Endothelial cell of umbilical vein (primary cell): Measurements from ENCODE around the gene RPH3AL. TPM values are rescaled to one million over a fixed set of nuclear protein-coding genes. Genes with fewer than 3 reads are reported as not detected.

ENCODE experiments used
- BruUV-seq: library from RNA; stranded (reverse); fragments of 400-500 nt; replicated peaks from 2 replicates; lab custom pipeline; 2021; lab: Mats Ljungman, UMichigan
- CTCF ChIA-PET: fragments of 300-600, 350-600 bp; sonication (Branson Sonifier 250); formaldehyde crosslinking; loops from one replicate; lab custom pipeline; 2021; ENCODE audit warnings: antibody characterized with exemption, inconsistent platforms; lab: Charles Lee
- POLR2A ChIA-PET: fragments of 300-600, 350-600 bp; sonication (Branson Sonifier 250); formaldehyde crosslinking; loops from one replicate; lab custom pipeline; 2021; ENCODE audit warnings: antibody characterized with exemption, inconsistent platforms; lab: Charles Lee
- DNase-seq: peaks from one replicate; pipeline ENCODE4 v3.0.0-alpha.2; 2011; ENCODE audit warnings: low read depth, low spot score
- FAIRE-seq: peaks from 2 replicates; lab custom pipeline; 2011; peaks lifted over from hg19 to GRCh38; lab: Jason Lieb, UNC
- H2AFZ ChIP-seq: 2 replicates; pipeline ENCODE4 v1.6.0; 2012; ENCODE audit warnings: low read depth, low read length, control low read depth, inconsistent platforms
- H3K27ac ChIP-seq: 2 replicates; pipeline ENCODE4 v1.5.1; 2011; ENCODE audit warnings: low read depth, mild to moderate bottlenecking, control low read depth, low read length, moderate library complexity; ENCODE audit not compliant: insufficient read depth
- H3K27me3 ChIP-seq, 2 experiments: 2 replicates each; pipeline versions ENCODE4 v1.6.0 to v1.6.1; 2011; ENCODE audit warnings: low read length in 2 of 2, mixed read lengths in 1 of 2; ENCODE audit not compliant: control insufficient read depth in 2 of 2, insufficient read depth in 2 of 2
- H3K36me3 ChIP-seq, 2 experiments: 2 replicates in 1 of 2; 3 replicates in 1 of 2; pipeline ENCODE4 v1.5.1; 2011; ENCODE audit warnings: low read length in 2 of 2, mild to moderate bottlenecking in 1 of 2, moderate library complexity in 1 of 2; ENCODE audit not compliant: control insufficient read depth in 2 of 2, insufficient read depth in 2 of 2; ENCODE audit errors: extremely low read depth in 1 of 2
- H3K4me1 ChIP-seq: 3 replicates; pipeline ENCODE4 v1.5.1; 2011; ENCODE audit warnings: mild to moderate bottlenecking, low read length; ENCODE audit not compliant: control insufficient read depth, insufficient read depth; ENCODE audit errors: extremely low read depth
- H3K4me2 ChIP-seq: 2 replicates; pipeline ENCODE4 v1.6.1; 2011; ENCODE audit warnings: low read length, control low read depth, mixed read lengths; ENCODE audit not compliant: insufficient read depth
- H3K4me3 ChIP-seq, 3 experiments: fragments of 200-600 bp in 1 of 3; sonication (generic), shearing (Covaris generic) in 1 of 3; replicated peaks in 1 of 3; 2 replicates each; pipeline ENCODE4 v1.5.1; 2011 to 2016; ENCODE audit warnings: control low read depth in 3 of 3, low read length in 3 of 3, mild to moderate bottlenecking in 2 of 3, inconsistent platforms in 1 of 3, low read depth in 1 of 3, moderate library complexity in 1 of 3; ENCODE audit not compliant: insufficient read depth in 1 of 3
- H3K79me2 ChIP-seq: 2 replicates; pipeline ENCODE4 v1.6.0; 2012; ENCODE audit warnings: low read length, inconsistent platforms; ENCODE audit not compliant: control insufficient read depth, insufficient read depth
- H3K9ac ChIP-seq: replicated peaks from 2 replicates; pipeline ENCODE3; 2011; ENCODE audit warnings: low read length, control low read depth; ENCODE audit not compliant: insufficient read depth; ENCODE audit errors: extremely low read depth
- H3K9me1 ChIP-seq: replicated peaks from 3 replicates; pipeline ENCODE4 v1.6.0; 2011; ENCODE audit warnings: mild to moderate bottlenecking, low read length; ENCODE audit not compliant: control insufficient read depth, insufficient read depth; ENCODE audit errors: extremely low read depth
- H3K9me3 ChIP-seq: replicated peaks from 2 replicates; pipeline ENCODE4 v1.5.1; 2012; ENCODE audit warnings: low read length, inconsistent platforms; ENCODE audit not compliant: control insufficient read depth, insufficient read depth
- H4K20me1 ChIP-seq: replicated peaks from 2 replicates; pipeline ENCODE3; 2011; ENCODE audit warnings: mild to moderate bottlenecking, low read length; ENCODE audit not compliant: control insufficient read depth, insufficient read depth; ENCODE audit errors: extremely low read depth
- EZH2 ChIP-seq: IDR thresholded peaks from 2 replicates; pipeline ENCODE4 v1.6.1; 2012; ENCODE audit warnings: borderline replicate concordance, low read depth, mild to moderate bottlenecking, moderate library complexity, low read length, inconsistent platforms; ENCODE audit not compliant: severe bottlenecking
- FOS ChIP-seq: IDR thresholded peaks from 2 replicates; pipeline ENCODE4 v1.6.1; 2011; ENCODE audit warnings: mild to moderate bottlenecking, low read length, moderate library complexity, borderline replicate concordance; ENCODE audit not compliant: insufficient read depth
- GATA2 ChIP-seq: IDR thresholded peaks from 2 replicates; pipeline ENCODE4 v1.7.0; 2011; ENCODE audit warnings: low read depth, mild to moderate bottlenecking, moderate library complexity, mixed read lengths, low read length; ENCODE audit not compliant: insufficient read length, insufficient read depth
- MYC ChIP-seq: IDR thresholded peaks from one replicate; pipeline ENCODE4 v1.6.1; 2011; ENCODE audit warnings: mild to moderate bottlenecking, low read depth, low read length
- POLR2A ChIP-seq: IDR thresholded peaks from 2 replicates; pipeline ENCODE4 v1.6.1; 2012; ENCODE audit warnings: low read depth, mild to moderate bottlenecking, control low read depth, low read length
- POLR2AphosphoS5 ChIP-seq: IDR thresholded peaks from 2 replicates; pipeline ENCODE4 v1.6.1; 2012; ENCODE audit warnings: low read depth, mild to moderate bottlenecking, control low read depth, low read length, moderate library complexity; ENCODE audit not compliant: insufficient read depth
- dilution Hi-C: fragments of 300-500 bp; cut with MboI; formaldehyde crosslinking; loops from one replicate; pipeline ENCODE4 v1.15.0; 2019; ENCODE audit warnings: low sequenced_read_pairs; ENCODE audit not compliant: extremely low pct_ligation_motif_present
- intact Hi-C: fragments of 100-400 bp; cut with micrococcal nuclease; formaldehyde crosslinking; loops from one replicate; pipeline ENCODE4 v1.10.0; 2022
- polyA plus RNA-seq, 4 experiments: library from polyadenylated mRNA; depleted of rRNA in 3 of 4; stranded (reverse) in 3 of 4; unstranded in 1 of 4; fragments of >200 nt; gene quantifications; 2 replicates each; pipeline versions ENCODE4 v1.2.1 to v1.2.3, GENCODE V29; 2011 to 2012; ENCODE audit warnings: missing spikeins in 1 of 4
- total RNA-seq: library from RNA; stranded (reverse); gene quantifications from 2 replicates; pipeline ENCODE4 v1.2.3, GENCODE V29; 2021
- TF ChIP-seq, protein P1 (sequence below): IDR thresholded peaks from 2 replicates; pipeline ENCODE4 v1.6.1; 2011; ENCODE audit not compliant: insufficient read depth, insufficient read length
- TF ChIP-seq, protein P2 (sequence below), 2 donors: IDR thresholded peaks; 1 replicate in 1 of 2; 2 replicates in 1 of 2; pipeline ENCODE4 v1.5.1; 2011; ENCODE audit warnings: low read length in 2 of 2, mild to moderate bottlenecking in 2 of 2, moderate library complexity in 2 of 2, control low read depth in 1 of 2, inconsistent platforms in 1 of 2, low read depth in 1 of 2; ENCODE audit not compliant: insufficient read depth in 1 of 2; ENCODE audit errors: extremely low read depth in 1 of 2

Gene RPH3AL
- total and polyA plus RNA-seq, 2 donors (not counting 3 experiments of a cell fraction or from before 2014, with no cell fraction given), result 4.1 to 7.0 TPM

DNA sequence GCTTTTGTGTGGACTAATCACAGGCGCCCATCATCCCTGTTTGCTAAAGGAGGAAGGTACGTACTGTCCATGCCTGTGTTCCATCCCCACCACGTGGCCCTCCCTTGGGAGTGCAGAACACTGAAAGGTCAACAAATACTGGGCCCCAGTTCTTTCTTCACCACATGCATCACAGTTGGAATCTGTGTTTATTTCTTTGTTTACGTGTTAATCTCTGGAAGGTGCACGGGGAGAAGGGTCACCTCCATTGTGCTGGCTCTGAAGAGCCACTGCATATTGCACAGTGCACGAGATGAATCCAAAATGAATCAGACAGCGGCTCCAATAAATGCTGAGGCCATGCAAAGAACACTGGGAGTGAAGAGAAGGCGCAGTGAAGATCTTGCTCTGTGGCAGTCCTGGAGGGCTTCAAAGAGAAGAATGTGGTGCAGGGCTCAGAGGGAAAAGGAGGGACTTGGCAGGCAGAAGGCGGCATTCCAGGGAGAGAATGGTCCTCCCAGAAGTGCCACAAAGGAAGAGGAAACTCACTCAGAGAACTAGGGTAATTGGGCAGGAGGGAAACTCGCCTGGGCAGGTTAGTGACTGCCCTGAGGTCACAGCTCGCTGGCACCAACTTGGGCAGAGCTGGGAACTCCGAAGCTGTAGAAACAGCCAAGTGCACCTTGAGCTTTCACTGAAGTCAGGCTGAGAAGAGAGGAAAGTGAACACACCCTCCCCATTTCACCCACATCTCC, 3.7 kb downstream of the RPH3AL start:
- Histone ChIP-seq H3K36me3 (no peaks in the 10 kb centered on the region), H3K4me3 (no peak overlapping the region), H3K79me2 (no peaks in the 10 kb centered on the region), H3K4me2 (peak overlapping the region; percentile 19), H3K4me1 (peaks cover 51% of the 10 kb centered on the region), H3K9ac (no peak overlapping the region), H3K27ac (no peak overlapping the region), H2AFZ (peak overlapping the region; percentile 49), H3K9me3 (no peaks in the 10 kb centered on the region), H3K27me3 (no peaks in the 10 kb centered on the region), H4K20me1 (no peaks in the 10 kb centered on the region), H3K9me1 (no peaks in the 10 kb centered on the region)
- peak; percentile 59 for DNase-seq
- POLR2A ChIA-PET, result no interaction called here
- peak; percentile 77 for FAIRE-seq
- no TSS peak for BruUV-seq
- intact Hi-C loops (no loop called here), dilution Hi-C loops (no loop called here)
- CTCF ChIA-PET, result interaction anchor here (0.9 to 2.4 kb wide), 3 partner anchors 15 to 352 kb away, joined by 3 to 6 read pairs (median 5); no protein-coding TSS in a partner anchor
- TF ChIP-seq EZH2, result no peak
- no peak for TF ChIP-seq FOS
- TF ChIP-seq POLR2AphosphoS5, result no peak
- no peak for TF ChIP-seq POLR2A
- no peak for TF ChIP-seq GATA2
- TF ChIP-seq, protein P1, sequence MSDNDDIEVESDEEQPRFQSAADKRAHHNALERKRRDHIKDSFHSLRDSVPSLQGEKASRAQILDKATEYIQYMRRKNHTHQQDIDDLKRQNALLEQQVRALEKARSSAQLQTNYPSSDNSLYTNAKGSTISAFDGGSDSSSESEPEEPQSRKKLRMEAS, result no peak
- TF ChIP-seq MYC, result no peak
- TF ChIP-seq, protein P2, sequence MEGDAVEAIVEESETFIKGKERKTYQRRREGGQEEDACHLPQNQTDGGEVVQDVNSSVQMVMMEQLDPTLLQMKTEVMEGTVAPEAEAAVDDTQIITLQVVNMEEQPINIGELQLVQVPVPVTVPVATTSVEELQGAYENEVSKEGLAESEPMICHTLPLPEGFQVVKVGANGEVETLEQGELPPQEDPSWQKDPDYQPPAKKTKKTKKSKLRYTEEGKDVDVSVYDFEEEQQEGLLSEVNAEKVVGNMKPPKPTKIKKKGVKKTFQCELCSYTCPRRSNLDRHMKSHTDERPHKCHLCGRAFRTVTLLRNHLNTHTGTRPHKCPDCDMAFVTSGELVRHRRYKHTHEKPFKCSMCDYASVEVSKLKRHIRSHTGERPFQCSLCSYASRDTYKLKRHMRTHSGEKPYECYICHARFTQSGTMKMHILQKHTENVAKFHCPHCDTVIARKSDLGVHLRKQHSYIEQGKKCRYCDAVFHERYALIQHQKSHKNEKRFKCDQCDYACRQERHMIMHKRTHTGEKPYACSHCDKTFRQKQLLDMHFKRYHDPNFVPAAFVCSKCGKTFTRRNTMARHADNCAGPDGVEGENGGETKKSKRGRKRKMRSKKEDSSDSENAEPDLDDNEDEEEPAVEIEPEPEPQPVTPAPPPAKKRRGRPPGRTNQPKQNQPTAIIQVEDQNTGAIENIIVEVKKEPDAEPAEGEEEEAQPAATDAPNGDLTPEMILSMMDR (IDR thresholded peaks at IDR 0.05; ENCODE audit: extremely low read depth in 1 of 2, insufficient read depth in 1 of 2, low read depth in 1 of 2, low read length in 2 of 2), result no peak
